AG20443 (cell line): ENCODE results near the gene ASPHD1.
"Not testable (repeated sequence)": the region's sequence is repeated elsewhere in the genome, so short reads cannot be mapped to it uniquely, and the experiment has no call there.

Source experiments
- DNase-seq: peaks from one replicate; pipeline ENCODE4 v3.0.0; 2012; ENCODE audit warnings: low spot score, mixed read lengths

The ASPHD1 gene

GRCh38 chr16:29900102-29900887 is at the start of gene ASPHD1:
TSS of gene ASPHD1 (plus strand) at chr16:29900488. CDS start at chr16:29900972, 484 bp downstream.
- DNase-seq, result peak; percentile 93

- no peak for DNase-seq
Measured at GRCh38 chr16:29850998-29851397, 49.3 kb upstream of the ASPHD1 start.

GRCh38 chr16:29852654-29853053 is 47.6 kb upstream of the ASPHD1 start:
- peak; percentile 58 for DNase-seq

GRCh38 chr16:29854520-29855100 is 45.7 kb upstream of the ASPHD1 start:
- no peak for DNase-seq

- DNase-seq, result peak; percentile 67
Measured at GRCh38 chr16:29857133-29857760, 43.0 kb upstream of the ASPHD1 start.

- no peak for DNase-seq
Measured at GRCh38 chr16:29858149-29858849, 42.0 kb upstream of the ASPHD1 start.

GRCh38 chr16:29858974-29859373 is 41.3 kb upstream of the ASPHD1 start:
- no peak for DNase-seq

- no peak for DNase-seq
Measured at GRCh38 chr16:29860218-29860617, 40.1 kb upstream of the ASPHD1 start.

- peak; percentile 32 for DNase-seq
Measured at GRCh38 chr16:29862383-29862883, 37.9 kb upstream of the ASPHD1 start.

GRCh38 chr16:29862884-29863668 is 37.2 kb upstream of the ASPHD1 start, which contains the start of gene CDIPT:
TSS of gene CDIPT (minus strand) at chr16:29863226. CDS start at chr16:29862857, 369 bp downstream.
- peak; percentile 96 for DNase-seq

- DNase-seq, result no peak
Measured at GRCh38 chr16:29863669-29863984, 36.7 kb upstream of the ASPHD1 start.

- DNase-seq, result no peak
Measured at GRCh38 chr16:29864205-29864604, 36.1 kb upstream of the ASPHD1 start.

GRCh38 chr16:29868396-29869009 is 31.8 kb upstream of the ASPHD1 start:
- DNase-seq, result no peak

- not testable (repeated sequence) for DNase-seq
Measured at GRCh38 chr16:29869067-29869466, 31.2 kb upstream of the ASPHD1 start.

- DNase-seq, result no peak
Measured at GRCh38 chr16:29871822-29872546, 28.3 kb upstream of the ASPHD1 start.

GRCh38 chr16:29873319-29873718 is 27.0 kb upstream of the ASPHD1 start:
- no peak for DNase-seq

GRCh38 chr16:29875206-29875605 is 25.1 kb upstream of the ASPHD1 start:
- no peak for DNase-seq

GRCh38 chr16:29876217-29876593 is 24.1 kb upstream of the ASPHD1 start:
- no peak for DNase-seq

GRCh38 chr16:29876594-29877249 is 23.6 kb upstream of the ASPHD1 start:
- DNase-seq, result peak; percentile 64
